ENCODE measurements around the gene PDK3.

The PDK3 gene

GRCh38 chrX:24464836-24465531 is at the start of gene PDK3:
Gene PDK3, plus strand, starts transcription at chrX:24465286. Its CDS starts 170 bp downstream, at chrX:24465456.
- peak; percentile 84 to 88 for DNase-seq

DNA sequence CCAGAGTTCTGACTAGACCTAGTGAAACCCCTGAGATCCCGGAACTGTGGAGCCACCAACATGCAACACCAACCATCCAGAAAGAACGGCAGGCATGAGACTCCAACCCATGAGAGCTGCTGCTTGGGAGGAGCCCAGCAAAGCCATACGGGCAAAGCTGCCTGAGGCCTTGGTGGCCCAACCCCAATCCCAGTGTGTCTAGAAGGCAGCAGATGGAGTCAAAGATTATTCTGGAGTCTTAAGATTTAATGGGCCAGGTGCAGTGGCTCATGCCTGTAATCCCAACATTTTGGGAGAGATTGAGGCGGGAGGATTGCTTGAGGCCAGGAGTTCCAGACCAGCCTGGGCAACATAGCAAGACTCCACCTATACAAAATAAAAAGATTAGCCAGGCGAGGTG is 49.2 kb upstream of the PDK3 start:
- DNase-seq, result no peak

DNA sequence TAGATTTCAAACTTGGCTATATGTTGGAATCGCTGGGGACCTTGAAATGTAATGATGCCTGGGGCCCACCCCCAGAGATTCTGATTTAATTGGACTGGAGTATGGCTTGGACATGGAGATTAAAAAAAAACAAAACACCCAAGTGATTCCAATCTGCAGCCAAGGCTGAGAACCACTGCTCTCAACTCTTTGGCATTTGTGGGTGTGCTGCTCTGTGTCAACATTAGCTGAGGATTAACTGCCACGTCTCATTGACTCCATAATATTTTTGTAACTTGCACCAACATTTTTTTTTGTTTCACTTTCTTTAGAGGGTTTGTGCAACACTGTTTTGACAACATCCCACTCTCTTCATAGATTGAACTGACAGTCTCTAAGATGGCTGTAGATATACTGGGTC is 41.1 kb upstream of the PDK3 start:
- DNase-seq, result no peak

GRCh38 chrX:24424948-24425347 is 40.1 kb upstream of the PDK3 start:
- DNase-seq, result no peak

- DNase-seq, result no peak
Observed at GRCh38 chrX:24425806-24426205, 39.3 kb upstream of the PDK3 start.

- DNase-seq, result peak in 1 of 2 experiments; percentile 23
Observed at GRCh38 chrX:24426340-24426913, 38.7 kb upstream of the PDK3 start.

GRCh38 chrX:24426921-24427746 is 38.0 kb upstream of the PDK3 start:
- no peak for DNase-seq

GRCh38 chrX:24427747-24428019 is 37.4 kb upstream of the PDK3 start:
- no peak for DNase-seq

GRCh38 chrX:24428516-24428915 is 36.6 kb upstream of the PDK3 start:
- DNase-seq, result no peak

DNA sequence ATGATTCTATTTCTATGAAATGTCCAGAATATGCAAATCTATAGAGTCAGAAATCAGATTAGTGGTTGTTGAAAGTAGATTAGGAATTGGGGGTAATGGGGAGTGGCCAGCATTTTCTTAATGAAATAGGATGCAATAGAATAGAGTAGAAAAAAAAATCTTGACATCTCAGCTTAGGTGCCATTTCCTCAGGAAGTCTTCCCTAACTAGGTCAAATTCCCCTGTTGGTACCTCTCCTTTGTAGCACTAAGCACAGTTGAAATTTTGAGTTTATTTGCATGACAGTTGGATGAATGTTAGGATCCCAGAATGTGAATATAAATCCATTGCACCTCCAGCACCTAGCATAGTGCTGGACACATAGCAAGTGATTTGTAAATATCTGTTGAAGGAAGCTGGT is 30.0 kb upstream of the PDK3 start:
- DNase-seq, result no peak

DNA sequence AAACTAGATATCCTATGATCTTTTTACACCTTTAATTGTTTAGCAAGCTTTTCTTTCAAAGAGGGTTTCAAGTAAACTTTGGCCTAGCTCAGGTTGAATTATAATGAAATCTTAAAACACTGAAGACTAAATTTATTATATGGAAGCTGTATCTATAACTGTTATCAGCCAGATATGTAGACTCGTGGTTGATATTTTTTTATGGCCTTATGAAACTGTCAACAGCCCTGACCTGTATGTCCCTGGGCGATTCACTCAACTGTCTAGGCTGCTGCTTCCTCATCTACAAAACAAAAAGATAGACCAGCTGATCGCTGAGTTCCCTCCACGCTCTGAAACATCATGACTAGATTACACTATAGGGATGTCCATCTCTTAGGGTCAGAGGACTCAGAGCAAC is 21.2 kb upstream of the PDK3 start:
- no peak for DNase-seq

DNA sequence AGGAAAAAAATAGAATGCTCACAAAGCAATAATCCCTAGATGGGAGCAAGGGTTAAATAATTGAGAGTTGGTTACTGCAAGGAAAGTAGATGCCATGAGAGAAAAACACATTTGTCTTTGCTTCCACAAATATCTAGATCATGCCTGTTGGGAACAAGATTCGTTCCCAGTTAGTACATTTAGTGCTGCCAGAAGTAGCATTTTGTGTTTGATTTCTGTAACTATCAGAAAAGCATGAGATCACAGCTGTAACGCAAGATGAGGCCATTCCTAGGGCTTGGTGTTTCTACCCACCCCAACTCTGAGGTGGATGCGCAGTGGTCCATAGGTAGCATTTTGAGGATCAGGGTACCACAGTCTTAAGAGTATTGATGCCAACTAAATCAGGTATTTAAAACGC is 20.4 kb upstream of the PDK3 start:
- no peak for DNase-seq

- DNase-seq, result no peak
Observed at GRCh38 chrX:24448762-24449250, 16.3 kb upstream of the PDK3 start.

- DNase-seq, result no peak
Observed at GRCh38 chrX:24463077-24463476, 2.0 kb upstream of the PDK3 start.

DNA sequence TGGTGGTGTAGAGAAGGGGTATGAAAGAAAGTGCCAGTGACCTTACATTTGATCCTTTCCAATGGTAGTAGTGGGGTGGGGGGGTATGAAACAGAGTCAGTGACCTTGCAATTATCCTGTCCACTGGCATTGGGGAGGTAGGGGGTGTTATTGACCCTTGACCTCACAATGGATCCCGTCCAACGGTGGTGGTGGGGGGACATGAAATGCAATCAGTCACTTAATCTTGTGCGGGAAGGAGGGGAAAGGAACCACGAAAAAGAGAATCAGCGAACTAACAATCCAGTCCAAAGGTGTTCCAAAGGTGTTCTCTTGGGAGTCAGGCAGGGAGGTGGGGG is 619 bp upstream of the PDK3 start:
- no peak for DNase-seq

- no peak for DNase-seq
Observed at GRCh38 chrX:24465532-24465865, 413 bp downstream of the PDK3 start.

DNA sequence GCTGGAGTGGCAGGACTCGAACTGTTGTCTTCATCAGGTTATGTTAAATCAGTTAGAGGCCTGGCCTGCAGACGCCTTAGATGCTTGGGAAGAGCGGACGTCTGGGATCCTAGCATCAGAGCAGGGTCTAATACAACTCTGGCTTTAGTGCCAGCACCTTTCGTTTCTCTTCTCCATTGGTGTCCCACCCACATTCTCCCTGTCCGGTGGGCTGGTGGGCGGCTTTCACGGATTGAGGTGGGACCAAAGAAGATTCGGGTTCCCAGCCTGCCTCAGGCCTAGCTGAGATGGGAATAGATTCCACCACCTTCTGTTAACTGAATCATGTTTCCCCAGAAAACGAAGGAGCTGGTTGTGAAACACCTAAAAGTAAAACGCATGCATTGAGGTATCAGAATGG is 939 bp downstream of the PDK3 start:
- DNase-seq, result no peak

DNA sequence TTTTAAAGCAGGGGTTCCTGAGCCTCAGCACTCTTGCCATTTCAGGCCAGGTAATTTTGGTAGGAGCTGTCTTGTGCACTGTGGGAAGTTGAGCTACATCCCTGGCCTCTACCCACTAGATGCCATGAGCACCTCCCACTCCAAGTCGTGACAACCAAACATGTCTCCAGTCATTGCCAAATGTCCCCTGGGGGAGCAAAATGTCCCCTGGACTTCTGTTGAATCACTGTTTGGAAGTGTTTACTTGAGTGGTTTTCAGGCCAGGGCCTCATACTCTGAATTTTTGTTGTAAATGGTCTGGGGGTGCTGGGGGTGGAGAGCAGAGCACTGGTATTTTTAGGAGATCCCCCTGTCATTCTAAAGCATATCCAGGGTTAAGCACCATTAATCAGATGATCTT is 3.2 kb downstream of the PDK3 start:
- no peak for DNase-seq

GRCh38 chrX:24471808-24472207 is 6.7 kb downstream of the PDK3 start:
- no peak for DNase-seq

- DNase-seq, result no peak
Observed at GRCh38 chrX:24475480-24475879, 10.4 kb downstream of the PDK3 start.

- no peak for DNase-seq
Observed at GRCh38 chrX:24478509-24478908, 13.4 kb downstream of the PDK3 start.

GRCh38 chrX:24479924-24480323 is 14.8 kb downstream of the PDK3 start:
- DNase-seq, result peak; percentile 61 to 72

- no peak for DNase-seq
Observed at GRCh38 chrX:24480400-24480865, 15.3 kb downstream of the PDK3 start.

DNA sequence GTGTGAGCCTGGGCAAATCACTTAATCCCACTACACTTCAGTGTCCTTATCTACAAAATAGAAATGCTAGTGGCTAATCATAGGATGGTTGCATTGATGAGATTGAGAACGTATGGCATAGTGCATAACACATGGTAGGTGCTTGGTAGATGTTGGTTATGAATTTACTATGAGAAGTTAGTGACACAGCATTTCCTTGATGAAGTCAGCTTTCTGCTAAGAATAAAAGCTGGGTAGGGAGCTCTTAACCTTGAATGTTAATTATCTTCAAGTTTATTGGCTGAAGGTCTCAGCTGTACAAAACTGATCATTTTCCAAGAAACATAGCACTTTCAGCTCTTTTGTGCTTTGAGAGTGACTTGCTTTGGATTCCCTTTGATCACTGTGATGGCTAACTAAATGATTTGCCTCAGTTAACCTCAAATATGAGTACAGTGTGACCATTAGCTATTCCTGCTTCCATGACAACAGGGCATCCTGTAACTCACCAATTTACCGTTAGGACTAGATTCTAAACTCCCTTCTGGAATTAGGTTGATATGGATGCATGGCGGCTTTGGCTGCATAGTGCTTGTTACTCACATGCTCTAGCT is 17.8 kb downstream of the PDK3 start:
- DNase-seq, result no peak

Measured in activated T-cell treated with anti-CD3 and anti-CD28 coated beads, Interleukin-2, amount 50 U/mL, for 48 hours (primary cell).